HCT116 (cell line): Measurements from ENCODE around the gene KLF3.

ENCODE experiments used
- CTCF ChIP-seq, 3 experiments: fragments of 200-600 bp in 1 of 3; sonication (generic) in 1 of 3; IDR thresholded peaks in 2 of 3; conservative IDR thresholded peaks in 1 of 3; 2 replicates each; pipeline ENCODE4 v1.5.1; 2012 to 2017; ENCODE audit warnings: low read depth in 2 of 3, low read length in 2 of 3, antibody characterized with exemption in 1 of 3, borderline replicate concordance in 1 of 3, control low read depth in 1 of 3, mild to moderate bottlenecking in 1 of 3, mixed read lengths in 1 of 3, mixed run types in 1 of 3, moderate library complexity in 1 of 3; ENCODE audit not compliant: insufficient read depth in 1 of 3
- ELF1 ChIP-seq: IDR thresholded peaks from 2 replicates; pipeline ENCODE4 v1.6.1; 2012; ENCODE audit warnings: low read depth, borderline replicate concordance
- EZH2 ChIP-seq: fragments of 200-600 bp; sonication (generic); IDR thresholded peaks from 2 replicates; pipeline ENCODE4 v1.6.1; 2017; ENCODE audit warnings: antibody characterized with exemption, mixed run types
- ZFX ChIP-seq: fragments of 450-650 bp; IDR thresholded peaks from 2 replicates; pipeline ENCODE4 v1.6.1; 2017
- TF ChIP-seq, protein P1 (sequence below): IDR thresholded peaks from 2 replicates; pipeline ENCODE4 v1.6.1; 2012

DNA sequence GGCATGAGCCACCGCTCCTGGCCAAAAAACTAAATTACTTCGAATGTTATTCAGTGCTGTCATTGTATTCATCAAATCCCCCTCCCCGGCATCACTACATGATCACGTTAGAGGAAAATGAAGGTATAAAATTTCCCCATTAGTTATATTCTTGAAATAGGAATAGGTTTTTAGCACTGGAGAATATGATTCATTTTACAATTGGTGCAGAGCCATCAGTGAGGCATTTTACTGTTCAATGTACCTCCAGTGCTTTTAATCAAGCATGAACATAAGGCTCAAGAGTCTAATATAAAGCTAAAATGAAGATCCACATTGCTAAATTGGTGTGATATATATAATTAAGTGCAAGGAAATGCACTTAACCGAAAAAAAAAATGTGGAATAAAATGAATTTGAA is 18.3 kb downstream of the KLF3 start:
- TF ChIP-seq CTCF (IDR thresholded peaks at IDR 0.05 in 2 of 3, conservative IDR thresholded peaks at IDR 0.05 in 1 of 3; ENCODE audit: borderline replicate concordance in 1 of 3, insufficient read depth in 1 of 3, low read depth in 2 of 3, low read length in 2 of 3) (no peak), ZFX (no peak), ELF1 (no peak), EZH2 (no peak)
- TF ChIP-seq, protein P1, sequence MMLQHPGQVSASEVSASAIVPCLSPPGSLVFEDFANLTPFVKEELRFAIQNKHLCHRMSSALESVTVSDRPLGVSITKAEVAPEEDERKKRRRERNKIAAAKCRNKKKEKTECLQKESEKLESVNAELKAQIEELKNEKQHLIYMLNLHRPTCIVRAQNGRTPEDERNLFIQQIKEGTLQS, result no peak
